Raji (cell line): ENCODE results near the gene ERBIN.

ENCODE experiments used
- POLR2A ChIP-seq: IDR thresholded peaks from 2 replicates; pipeline ENCODE4 v1.6.1; 2011; ENCODE audit warnings: low read depth, low read length, control low read depth; ENCODE audit not compliant: insufficient read depth

ERBIN gene, protein sequence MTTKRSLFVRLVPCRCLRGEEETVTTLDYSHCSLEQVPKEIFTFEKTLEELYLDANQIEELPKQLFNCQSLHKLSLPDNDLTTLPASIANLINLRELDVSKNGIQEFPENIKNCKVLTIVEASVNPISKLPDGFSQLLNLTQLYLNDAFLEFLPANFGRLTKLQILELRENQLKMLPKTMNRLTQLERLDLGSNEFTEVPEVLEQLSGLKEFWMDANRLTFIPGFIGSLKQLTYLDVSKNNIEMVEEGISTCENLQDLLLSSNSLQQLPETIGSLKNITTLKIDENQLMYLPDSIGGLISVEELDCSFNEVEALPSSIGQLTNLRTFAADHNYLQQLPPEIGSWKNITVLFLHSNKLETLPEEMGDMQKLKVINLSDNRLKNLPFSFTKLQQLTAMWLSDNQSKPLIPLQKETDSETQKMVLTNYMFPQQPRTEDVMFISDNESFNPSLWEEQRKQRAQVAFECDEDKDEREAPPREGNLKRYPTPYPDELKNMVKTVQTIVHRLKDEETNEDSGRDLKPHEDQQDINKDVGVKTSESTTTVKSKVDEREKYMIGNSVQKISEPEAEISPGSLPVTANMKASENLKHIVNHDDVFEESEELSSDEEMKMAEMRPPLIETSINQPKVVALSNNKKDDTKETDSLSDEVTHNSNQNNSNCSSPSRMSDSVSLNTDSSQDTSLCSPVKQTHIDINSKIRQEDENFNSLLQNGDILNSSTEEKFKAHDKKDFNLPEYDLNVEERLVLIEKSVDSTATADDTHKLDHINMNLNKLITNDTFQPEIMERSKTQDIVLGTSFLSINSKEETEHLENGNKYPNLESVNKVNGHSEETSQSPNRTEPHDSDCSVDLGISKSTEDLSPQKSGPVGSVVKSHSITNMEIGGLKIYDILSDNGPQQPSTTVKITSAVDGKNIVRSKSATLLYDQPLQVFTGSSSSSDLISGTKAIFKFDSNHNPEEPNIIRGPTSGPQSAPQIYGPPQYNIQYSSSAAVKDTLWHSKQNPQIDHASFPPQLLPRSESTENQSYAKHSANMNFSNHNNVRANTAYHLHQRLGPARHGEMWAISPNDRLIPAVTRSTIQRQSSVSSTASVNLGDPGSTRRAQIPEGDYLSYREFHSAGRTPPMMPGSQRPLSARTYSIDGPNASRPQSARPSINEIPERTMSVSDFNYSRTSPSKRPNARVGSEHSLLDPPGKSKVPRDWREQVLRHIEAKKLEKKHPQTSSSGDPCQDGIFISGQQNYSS (N-terminal part only)

DNA sequence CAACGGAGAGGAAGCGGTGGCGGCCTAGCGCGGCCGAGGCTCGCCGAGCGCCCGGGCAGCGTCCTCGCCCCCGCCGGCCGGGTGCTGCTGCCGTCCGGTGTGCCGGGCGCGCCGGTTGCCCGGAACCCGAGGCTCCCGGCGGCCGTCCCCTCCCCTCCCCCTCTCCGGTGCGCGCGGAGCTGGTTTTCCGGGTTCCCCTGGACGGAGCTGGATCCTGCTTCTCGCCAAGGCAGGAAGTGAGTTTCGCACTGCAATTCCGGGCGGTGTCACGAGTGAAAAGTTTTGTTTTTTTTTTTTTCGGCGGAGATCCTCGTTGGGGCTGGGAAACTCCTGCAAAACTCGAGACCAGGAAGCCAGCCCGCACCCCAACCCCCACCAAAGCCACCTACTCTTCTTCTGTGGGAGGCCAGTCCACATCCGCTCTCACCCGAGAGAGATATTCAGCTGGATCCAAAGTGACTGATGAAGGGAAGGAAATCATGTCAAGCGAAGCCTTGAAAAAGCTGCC, at the start of gene ERBIN:
Gene ERBIN, plus strand, starts transcription at position 300 of the 508 bp plus-strand sequence. CDS start 66,144 bp downstream, outside the sequence.
- TF ChIP-seq POLR2A: peak; percentile 17

DNA sequence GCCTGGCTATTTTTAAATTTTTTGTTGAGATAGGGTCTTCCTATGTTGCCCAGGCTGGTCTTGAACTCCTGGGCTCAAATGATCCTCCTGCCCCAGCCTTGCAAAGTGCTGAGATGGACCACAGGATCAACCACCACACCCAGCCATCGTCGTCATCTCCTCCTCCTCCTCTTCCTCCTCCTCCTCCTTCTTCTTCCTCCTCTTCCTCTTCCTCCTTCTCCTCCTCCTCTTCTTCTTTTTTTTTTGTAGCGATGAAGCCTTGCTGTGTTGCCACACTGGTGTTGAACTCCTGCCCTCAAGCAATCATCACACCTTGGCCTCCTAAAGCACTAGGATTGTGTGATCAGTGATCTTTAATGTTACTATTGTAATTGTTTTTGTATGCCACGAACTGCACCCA, 49.4 kb upstream of the ERBIN start:
- TF ChIP-seq POLR2A: no peak

DNA sequence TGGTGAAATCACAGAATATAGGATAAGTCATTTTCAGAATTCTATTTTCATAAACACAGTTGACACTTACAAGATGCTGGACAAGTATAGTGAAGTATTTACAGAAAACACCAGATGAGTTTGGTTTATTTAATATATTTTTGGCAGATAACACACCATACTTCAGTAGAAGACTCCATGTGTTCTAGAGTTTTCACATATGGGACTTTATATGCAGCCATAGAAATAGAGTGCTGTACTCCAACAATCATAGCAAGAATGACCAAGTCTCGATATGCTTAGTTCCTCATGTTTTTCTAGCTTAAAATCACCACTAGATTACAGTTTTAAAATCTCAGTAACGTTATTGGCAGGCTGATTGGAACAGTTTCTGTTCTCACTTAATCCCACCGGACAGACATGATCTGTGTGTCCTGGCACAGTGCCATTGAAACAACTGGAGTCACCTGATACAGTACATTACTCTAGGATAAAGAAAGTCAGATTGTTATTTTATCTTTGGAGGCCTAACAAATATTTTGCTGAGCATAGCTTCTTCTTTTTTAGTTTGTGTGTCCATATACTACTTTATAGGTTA, 45.8 kb upstream of the ERBIN start:
- no peak for TF ChIP-seq POLR2A

DNA sequence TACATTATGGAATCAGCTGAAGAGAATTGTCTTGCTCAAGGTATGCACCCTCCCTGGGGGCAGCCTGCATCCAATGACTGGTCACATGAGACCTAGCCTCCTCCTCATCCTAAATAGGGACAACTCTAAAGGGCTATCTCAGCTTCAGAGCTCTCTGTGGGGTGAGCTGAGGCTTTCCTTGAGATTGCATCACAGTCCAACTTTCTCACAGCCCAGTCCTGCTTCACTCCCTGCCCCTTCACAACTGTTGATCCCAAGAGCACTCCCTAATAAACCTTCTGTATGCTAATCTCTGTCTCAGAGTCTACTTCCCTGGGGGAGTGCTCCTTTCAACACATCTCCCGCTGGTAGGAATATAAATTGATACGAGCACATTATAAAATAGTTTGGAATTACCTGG, 44.1 kb upstream of the ERBIN start:
- TF ChIP-seq POLR2A: no peak

DNA sequence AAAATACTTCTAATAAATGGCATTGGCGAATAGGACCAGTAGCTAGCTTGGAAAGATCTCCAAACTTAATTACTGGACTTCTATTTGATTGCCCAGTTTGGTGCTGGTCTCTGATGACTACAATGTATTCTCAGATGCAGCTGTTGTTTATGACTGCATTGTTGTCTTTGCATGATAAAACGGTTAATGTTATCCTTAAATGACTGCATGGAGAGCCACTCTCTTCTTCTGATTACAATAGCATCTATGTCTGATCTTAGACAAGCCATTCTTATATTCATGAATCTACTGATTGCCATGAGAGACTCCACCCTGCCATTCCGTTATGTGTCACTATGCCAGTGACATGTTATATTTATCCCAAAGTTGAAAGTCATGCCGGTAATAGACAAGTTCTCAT, 42.9 kb upstream of the ERBIN start:
- TF ChIP-seq POLR2A: no peak

DNA sequence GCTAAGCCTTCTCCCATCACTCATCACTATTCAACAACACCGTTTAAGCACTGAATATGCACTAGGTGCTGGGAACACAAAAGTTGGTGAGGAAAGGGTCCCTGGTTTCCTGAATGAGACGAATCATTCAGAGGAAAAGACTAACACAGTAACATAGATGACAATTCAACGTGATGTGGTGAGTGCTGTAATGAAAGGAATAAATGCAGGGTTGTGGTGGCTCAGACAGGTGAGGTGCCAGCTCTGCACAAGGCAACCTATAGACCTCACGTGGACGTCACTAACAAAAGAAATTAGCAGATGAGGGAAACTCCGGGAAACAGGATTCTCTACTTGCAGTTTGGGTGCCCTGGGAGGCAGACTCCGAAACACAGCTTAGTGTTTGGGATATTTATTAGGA, 40.0 kb upstream of the ERBIN start:
- no peak for TF ChIP-seq POLR2A

DNA sequence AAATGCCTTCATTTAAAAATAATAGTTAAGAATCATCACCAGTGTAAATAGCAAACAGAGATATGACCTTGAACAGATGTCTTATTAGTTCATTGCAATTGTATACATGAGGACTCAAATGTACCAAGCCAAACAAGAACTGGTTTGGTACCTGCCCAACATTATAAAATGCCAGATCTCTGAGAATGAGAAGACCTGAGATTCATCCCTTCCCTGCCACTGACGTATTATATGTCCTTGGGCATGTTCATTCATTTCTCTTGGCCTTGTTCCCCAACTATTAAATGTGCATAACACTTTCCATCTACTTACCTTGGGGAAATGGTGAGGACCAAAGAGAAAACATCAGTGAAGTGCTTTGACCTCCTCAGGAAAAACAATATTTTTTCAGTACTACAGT, 33.6 kb upstream of the ERBIN start:
- no peak for TF ChIP-seq POLR2A

DNA sequence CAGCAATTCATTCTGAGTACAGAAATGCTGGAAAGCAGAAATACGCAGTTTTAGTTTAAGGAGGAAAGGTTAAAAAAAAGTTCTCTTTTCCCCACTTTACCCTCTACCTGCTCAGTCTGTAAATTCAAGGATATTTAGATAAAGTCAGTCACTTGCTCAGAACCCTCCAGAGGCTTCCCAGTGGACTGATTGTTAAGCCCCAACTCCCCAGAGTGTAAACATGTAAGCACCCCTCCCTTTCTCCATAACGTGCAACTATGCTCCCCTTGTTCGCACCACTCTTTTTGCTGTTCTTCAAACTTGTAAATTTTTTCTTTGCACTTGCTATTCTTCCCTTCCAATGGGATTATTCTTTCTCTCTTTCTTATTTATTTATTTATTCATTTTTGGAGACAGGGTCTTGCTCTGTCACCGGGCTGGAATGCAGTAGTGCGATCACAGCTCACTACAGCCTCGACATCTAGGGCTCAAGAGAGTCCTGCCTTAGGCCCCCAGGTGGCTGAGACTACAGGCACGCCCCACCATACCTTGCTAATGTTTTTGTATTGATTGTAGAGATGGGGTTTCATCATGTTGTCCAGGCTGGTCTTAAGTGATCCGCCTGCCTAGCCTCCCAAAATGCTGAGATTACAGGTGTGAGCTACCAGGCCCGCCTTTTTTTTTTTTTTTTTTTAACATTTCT, 32.5 kb upstream of the ERBIN start:
- TF ChIP-seq POLR2A: no peak

DNA sequence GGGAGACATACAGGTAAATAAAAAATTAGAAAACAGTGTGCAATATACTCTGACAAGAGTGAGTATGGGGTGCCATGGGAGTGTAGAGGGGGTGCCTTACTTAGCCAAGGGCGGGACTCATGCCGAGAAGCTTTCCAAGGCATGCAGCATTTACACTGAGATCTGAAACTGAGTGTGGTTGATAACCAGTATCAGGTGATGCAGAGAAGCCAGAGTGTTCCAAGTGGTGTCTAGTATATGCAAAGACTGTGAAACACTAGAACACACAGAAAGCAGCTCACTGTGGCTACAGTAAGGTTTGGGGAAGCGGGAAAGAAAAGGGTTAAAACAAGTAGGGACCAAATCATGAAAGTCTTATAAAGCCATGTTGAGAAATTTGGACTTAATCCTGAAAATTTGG, 30.5 kb upstream of the ERBIN start:
- TF ChIP-seq POLR2A: no peak

DNA sequence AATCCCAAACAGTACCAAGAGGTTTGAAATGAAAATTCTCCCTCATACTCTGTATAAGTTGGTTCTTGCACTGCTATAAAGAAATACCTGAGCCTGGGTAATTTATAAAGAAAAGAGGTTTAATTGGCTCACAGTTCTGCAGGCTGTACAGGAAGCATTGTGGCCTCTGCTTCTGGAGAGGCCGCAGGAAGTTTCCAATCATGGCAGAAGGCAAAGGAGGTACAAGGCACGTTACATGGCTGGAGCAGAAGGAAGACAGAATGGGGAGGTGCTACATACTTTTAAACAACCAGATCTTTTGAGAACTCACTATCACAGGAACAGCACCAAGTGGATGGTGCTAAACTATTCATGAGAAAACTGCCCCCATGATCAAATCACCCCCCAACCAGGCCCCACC, 25.6 kb upstream of the ERBIN start:
- TF ChIP-seq POLR2A: no peak

DNA sequence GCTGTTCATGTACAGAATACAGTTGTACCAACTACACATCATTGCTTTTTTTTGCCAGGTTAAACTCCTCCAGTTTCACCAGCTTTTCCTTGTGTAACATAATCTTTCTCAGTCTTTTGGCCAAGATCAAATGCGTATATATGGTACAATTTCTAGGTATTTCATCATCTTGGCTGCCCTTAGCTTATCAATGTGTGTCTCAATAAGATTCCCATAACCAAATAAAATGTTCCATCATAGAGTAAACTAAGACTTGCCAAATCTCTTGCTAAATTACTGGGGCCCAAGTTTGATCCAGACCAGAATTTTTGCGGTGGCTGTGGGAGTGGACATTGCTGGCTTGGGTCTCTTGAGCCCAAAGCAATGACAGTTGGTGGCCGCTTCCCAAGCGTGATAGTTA, 24.3 kb upstream of the ERBIN start:
- TF ChIP-seq POLR2A: no peak

DNA sequence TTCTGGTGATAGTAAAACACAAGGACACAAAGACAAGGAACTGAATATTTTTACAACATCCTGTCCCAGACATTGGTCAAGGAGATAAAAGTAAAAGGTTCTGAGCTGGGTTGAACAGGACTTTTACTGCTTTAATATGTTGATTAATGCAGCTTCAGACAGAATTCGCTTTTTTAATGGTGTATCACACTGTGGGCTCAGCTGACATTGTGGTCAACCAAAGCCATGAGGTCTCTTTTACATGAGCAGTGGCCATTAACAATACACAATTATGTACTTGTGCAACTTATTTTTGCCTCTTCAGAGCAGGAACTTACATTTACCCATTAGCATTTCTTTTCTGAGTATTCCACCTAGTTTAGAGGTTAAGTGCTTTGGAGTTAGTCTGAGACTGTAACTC, 22.8 kb upstream of the ERBIN start:
- TF ChIP-seq POLR2A: no peak

DNA sequence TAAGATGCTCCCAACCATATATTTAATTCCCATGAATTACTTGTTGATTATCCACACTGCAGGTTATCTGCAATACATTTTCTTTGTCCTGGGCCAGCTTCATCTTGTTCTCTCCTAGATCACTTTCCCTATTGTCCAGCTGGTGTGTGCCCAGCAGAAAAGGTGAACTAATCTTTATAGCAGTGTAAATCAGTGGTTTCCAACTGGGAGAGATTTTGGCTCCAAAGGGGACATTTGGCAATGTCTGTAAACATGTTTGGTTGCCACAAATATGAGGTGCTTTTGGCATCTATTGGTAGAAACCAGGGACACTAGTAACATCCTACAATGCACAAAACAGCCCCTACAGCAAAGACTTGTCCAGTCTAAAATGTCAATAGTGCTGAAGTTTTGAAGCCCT, 20.1 kb upstream of the ERBIN start:
- no peak for TF ChIP-seq POLR2A

DNA sequence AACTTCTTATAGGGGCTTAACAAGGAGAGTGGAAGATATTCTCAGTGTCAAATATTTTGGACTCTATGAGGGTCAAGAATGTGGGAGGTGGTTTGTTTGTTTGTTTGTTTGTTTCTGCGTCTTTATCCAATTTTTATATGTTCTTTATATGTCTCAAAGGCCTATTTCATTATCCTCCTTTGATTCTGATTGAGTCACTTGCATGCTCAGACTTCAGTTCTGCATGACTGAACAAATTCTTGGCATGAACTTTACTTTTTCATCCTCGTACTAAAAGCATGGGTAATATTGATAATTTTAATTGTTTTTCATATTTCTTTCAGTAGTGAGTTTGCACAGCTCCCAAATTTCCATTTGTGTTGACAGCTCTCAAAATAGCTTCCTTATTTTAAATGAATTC, 19.2 kb upstream of the ERBIN start:
- no peak for TF ChIP-seq POLR2A
